Breast epithelium (tissue), 4 donors: ENCODE results near the gene CAMK1. TPM values are rescaled to one million over a fixed set of nuclear protein-coding genes. Genes with fewer than 3 reads are reported as not detected.
A peak's percentile ranks its signal among the peaks of the same experiment; 100 is the strongest.
"Not testable (repeated sequence)": the region's sequence is repeated elsewhere in the genome, so short reads cannot be mapped to it uniquely, and the experiment has no call there.

Source experiments
- DNase-seq, 2 donors: peaks; one replicate each; pipeline ENCODE4 v3.0.0-alpha.2; 2019; ENCODE audit warnings: low spot score in 2 of 2
- H3K27ac ChIP-seq, 2 donors: fragments of 200-600 bp; sonication (generic) in 1 of 2; one replicate each; pipeline ENCODE4 v1.5.1; 2016 to 2019; ENCODE audit warnings: mild to moderate bottlenecking in 1 of 2
- H3K27me3 ChIP-seq, 2 donors: fragments of 200-600 bp; sonication (generic) in 1 of 2; one replicate each; pipeline versions ENCODE4 v1.5.1 to v1.6.0; 2017 to 2019; ENCODE audit warnings: control low read depth in 1 of 2, mild to moderate bottlenecking in 1 of 2
- H3K36me3 ChIP-seq: fragments of 200-600 bp; one replicate; pipeline ENCODE4 v1.5.1; 2019
- H3K4me1 ChIP-seq, 2 donors: fragments of 200-600 bp; sonication (generic); one replicate each; pipeline ENCODE4 v1.5.1; 2016 to 2019; ENCODE audit warnings: control low read depth in 1 of 2
- H3K4me3 ChIP-seq, 3 donors: fragments of 200-600 bp; sonication (generic); 1 replicate in 2 of 3; 2 replicates in 1 of 3; pipeline ENCODE4 v1.5.1; 2016 to 2019; ENCODE audit warnings: mild to moderate bottlenecking in 3 of 3, moderate library complexity in 2 of 3
- H3K9me3 ChIP-seq, 2 donors: fragments of 200-600 bp; sonication (generic) in 1 of 2; one replicate each; pipeline ENCODE4 v1.5.1; 2016 to 2019; ENCODE audit warnings: control low read depth in 1 of 2
- CTCF ChIP-seq, 3 donors: fragments of 450-650 bp; IDR thresholded peaks; one replicate each; pipeline ENCODE4 v1.5.1; 2016 to 2017; ENCODE audit warnings: antibody characterized with exemption in 3 of 3, mild to moderate bottlenecking in 3 of 3, moderate library complexity in 3 of 3
- POLR2A ChIP-seq: fragments of 450-650 bp; IDR thresholded peaks from one replicate; pipeline ENCODE4 v1.6.1; 2016; ENCODE audit warnings: antibody characterized with exemption, mild to moderate bottlenecking, moderate library complexity
- POLR2AphosphoS5 ChIP-seq, 3 donors: sonication (generic); formaldehyde crosslinking; IDR thresholded peaks; one replicate each; pipeline ENCODE4 v1.6.1; 2017; ENCODE audit warnings: antibody characterized with exemption in 3 of 3
- intact Hi-C: fragments of 100-400 bp; cut with DNase I; formaldehyde crosslinking; loops from one replicate; pipeline ENCODE4 v1.15.1; 2023; ENCODE audit warnings: low total_unique reads
- total RNA-seq, 3 donors: library from RNA; depleted of rRNA; stranded (reverse); fragments of >200 nt; gene quantifications; one replicate each; pipeline ENCODE4 v1.1.0, GENCODE V29; 2016

The CAMK1 gene
- total RNA-seq, 3 donors from 2014 or later: 25.2 to 58.7 (median 40.0) TPM

GRCh38 chr3:9779075-9779593 is 9.4 kb upstream of the CAMK1 start:
- Histone ChIP-seq H3K4me3 (no peak overlapping the region), H3K9me3 (no peaks in the 10 kb centered on the region), H3K27ac (peak overlapping the region in 1 of 2 donors; percentile 82), H3K4me1 (no peaks in the 10 kb centered on the region), H3K36me3 (no peaks in the 10 kb centered on the region), H3K27me3 (no peaks in the 10 kb centered on the region)
- TF ChIP-seq CTCF (IDR thresholded peaks at IDR 0.05): no peak
- no peak for TF ChIP-seq POLR2AphosphoS5 (IDR thresholded peaks at IDR 0.05)
- no peak for TF ChIP-seq POLR2A
- intact Hi-C loops: no loop called here
- no peak for DNase-seq

DNA sequence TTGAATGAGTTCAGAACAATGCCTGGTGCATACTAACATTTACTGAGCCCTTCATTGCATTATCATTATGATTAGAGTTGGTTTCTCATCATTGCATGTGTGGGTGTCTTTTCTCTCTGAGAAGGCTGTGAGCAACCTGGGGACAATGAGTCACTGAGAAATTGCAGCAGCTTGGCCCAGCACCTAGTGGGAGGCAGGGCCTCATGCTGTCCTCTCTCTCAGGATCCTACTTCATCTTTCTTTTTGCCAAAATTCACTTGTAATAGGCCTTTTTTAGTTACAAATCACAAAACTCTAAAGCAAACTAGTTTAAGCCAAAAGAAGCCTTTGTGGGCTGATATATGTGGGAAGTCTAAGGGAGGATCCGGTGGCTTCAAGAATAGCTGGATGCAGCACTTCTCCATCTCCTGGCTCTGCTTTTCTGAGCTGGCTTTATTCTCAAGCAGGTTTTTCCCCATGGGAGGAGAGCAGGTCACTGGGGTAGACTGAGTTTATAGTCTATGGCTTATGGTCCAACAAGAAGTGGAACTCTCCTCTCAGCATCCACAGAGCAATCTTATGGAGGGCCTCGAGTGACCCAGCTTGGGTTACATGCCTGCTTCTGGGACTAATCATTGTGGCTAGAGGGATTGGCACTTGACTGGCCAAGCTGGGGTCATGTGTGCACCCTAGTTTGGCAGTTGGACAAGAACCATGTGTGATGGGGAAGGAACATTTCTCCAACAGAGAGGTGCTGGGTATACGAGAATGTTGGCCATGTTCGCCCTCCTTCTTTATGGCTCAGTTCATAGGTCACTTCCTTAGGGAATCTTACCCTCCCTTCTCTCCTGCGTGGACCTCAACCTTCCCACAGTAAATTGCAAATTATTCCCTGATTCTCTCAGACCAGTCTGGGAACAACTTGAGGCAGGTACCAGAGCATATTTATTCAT is 8.7 kb upstream of the CAMK1 start:
- Histone ChIP-seq H3K4me1 (no peaks in the 10 kb centered on the region), H3K4me3 (no peak overlapping the region), H3K27me3 (no peaks in the 10 kb centered on the region), H3K9me3 (no peaks in the 10 kb centered on the region), H3K27ac (peak overlapping the region in 1 of 2 donors; percentile 84), H3K36me3 (no peaks in the 10 kb centered on the region)
- DNase-seq: no peak
- intact Hi-C loops: no loop called here
- TF ChIP-seq POLR2AphosphoS5 (IDR thresholded peaks at IDR 0.05): no peak
- TF ChIP-seq CTCF (IDR thresholded peaks at IDR 0.05): no peak
- no peak for TF ChIP-seq POLR2A

GRCh38 chr3:9777694-9778021 is 7.9 kb upstream of the CAMK1 start:
- no peaks in the 10 kb centered on the region for H3K27me3 ChIP-seq
- intact Hi-C loops: no loop called here
- DNase-seq: no peak
- H3K9me3 ChIP-seq: no peaks in the 10 kb centered on the region
- TF ChIP-seq POLR2AphosphoS5 (IDR thresholded peaks at IDR 0.05): no peak
- TF ChIP-seq POLR2A: no peak
- no peak for TF ChIP-seq CTCF (IDR thresholded peaks at IDR 0.05)
- peak overlapping the region in 1 of 2 donors; percentile 84 for H3K27ac ChIP-seq
- H3K4me1 ChIP-seq: no peaks in the 10 kb centered on the region
- no peaks in the 10 kb centered on the region for H3K36me3 ChIP-seq
- no peak overlapping the region for H3K4me3 ChIP-seq

DNA sequence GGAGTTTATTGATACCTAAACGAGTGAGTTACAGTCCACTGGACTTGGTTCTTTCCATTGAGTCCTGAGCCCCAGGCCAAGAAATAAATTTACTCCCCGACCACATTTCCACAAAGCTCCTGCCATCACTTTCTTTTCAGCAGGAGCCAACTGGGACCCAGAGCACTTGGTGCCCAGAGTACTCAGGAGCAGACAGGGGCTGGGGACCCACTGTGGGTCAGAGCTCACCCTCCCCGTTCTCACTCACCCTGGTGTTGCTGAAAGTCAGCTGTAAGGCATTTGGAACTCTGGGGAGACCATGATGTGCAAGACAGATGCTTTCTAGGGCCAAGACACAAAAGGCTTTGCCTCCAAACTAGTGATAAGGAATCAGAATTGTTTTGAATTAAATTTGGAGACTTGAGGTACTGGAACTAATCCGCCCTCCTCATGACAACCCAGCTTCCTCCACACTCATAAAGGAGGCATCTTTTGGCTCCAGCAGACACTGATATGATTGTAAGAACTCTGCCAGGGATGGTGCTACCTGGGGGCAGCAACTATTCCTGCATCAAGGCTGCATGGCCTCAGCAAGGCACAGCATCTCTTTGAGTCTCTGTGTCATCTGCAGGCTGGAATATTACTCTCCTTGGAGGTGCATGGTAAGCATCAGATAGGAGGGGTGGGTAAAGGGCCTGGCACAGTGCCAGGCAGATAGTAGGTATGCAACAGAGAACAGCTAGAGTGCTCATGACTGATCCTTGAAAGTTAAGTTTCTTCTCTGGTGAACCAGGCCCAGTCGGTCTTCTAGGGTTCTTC is 7.3 kb upstream of the CAMK1 start:
- no peaks in the 10 kb centered on the region for H3K27me3 ChIP-seq
- no peak overlapping the region for H3K4me3 ChIP-seq
- no peaks in the 10 kb centered on the region for H3K9me3 ChIP-seq
- no peaks in the 10 kb centered on the region for H3K36me3 ChIP-seq
- H3K4me1 ChIP-seq: no peaks in the 10 kb centered on the region
- intact Hi-C loops: no loop called here
- TF ChIP-seq POLR2A (no peak), POLR2AphosphoS5 (IDR thresholded peaks at IDR 0.05) (no peak), CTCF (IDR thresholded peaks at IDR 0.05) (no peak)
- DNase-seq: no peak
- no peak overlapping the region for H3K27ac ChIP-seq

DNA sequence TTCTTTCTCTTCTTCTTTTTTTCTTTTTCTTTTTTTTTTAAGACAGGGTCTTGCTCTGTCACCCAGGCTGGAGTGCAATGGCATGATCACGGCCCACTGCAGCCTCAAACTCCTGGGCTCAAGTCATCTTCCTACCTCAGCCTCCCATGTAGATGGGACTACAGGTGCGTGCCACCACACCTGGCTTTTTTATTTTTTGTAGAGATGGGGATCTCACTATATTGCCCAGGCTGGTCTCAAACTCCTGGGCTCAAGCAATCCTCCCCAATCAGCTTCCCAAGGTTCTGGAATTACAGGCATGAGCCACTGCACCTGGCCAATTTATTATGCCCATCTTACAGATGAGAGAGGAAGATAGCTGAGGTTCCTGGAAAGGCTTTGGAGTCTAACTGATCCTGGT is 1.3 kb upstream of the CAMK1 start:
- H3K4me3 ChIP-seq, H3K9me3 ChIP-seq, intact Hi-C loops, DNase-seq, H3K4me1 ChIP-seq, H3K27me3 ChIP-seq, H3K36me3 ChIP-seq: not testable (repeated sequence)
- H3K27ac ChIP-seq: peak overlapping the region in 1 of 2 donors; percentile 79
